GM10248 (cell line): ENCODE results near the gene MMP17.
"Not testable (repeated sequence)": the region's sequence is repeated elsewhere in the genome, so short reads cannot be mapped to it uniquely, and the experiment has no call there.

Source experiments
- CTCF ChIA-PET: fragments of 300-600 bp; sonication (Branson Sonifier 250); formaldehyde crosslinking; extraction: SDS; loops from one replicate; lab custom pipeline; 2021; ENCODE audit warnings: antibody characterized with exemption; lab: Yijun Ruan, JAX
- POLR2A ChIA-PET: fragments of 350-650 bp; sonication (Branson Sonifier 250); formaldehyde crosslinking; extraction: SDS; loops from one replicate; lab custom pipeline; 2020; ENCODE audit warnings: antibody characterized with exemption; lab: Yijun Ruan, JAX
- DNase-seq: peaks from one replicate; pipeline ENCODE4 v3.0.0; 2012; ENCODE audit errors: extremely low spot score
- TF ChIP-seq, protein P1 (sequence below): IDR thresholded peaks from 2 replicates; pipeline ENCODE4 v1.5.1; 2012; ENCODE audit warnings: mild to moderate bottlenecking, low read depth; ENCODE audit errors: extremely low read depth, missing control alignments, control extremely low read depth

The MMP17 gene

DNA sequence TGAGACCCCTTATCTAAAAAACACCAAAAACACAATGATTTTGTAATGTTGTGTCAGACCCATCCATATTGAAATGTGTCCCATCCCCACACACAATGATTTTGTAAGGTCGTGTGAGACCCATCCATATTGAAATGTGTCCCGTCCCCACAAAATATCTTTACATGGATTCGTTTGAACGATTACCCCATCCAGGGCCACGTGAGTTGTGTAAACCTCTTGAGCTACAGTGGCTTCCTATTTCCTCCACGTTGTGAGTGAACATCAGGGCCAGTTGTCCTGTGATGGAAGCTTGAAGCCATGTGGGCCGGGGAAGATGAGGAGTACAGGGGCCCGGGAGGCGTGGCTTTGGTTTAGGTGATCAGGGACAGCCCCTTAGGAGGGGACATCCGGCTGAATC lies 39.3 kb downstream of the MMP17 start:
- ChIA-PET CTCF (no interaction called here), POLR2A (no interaction called here)
- TF ChIP-seq, protein P1, sequence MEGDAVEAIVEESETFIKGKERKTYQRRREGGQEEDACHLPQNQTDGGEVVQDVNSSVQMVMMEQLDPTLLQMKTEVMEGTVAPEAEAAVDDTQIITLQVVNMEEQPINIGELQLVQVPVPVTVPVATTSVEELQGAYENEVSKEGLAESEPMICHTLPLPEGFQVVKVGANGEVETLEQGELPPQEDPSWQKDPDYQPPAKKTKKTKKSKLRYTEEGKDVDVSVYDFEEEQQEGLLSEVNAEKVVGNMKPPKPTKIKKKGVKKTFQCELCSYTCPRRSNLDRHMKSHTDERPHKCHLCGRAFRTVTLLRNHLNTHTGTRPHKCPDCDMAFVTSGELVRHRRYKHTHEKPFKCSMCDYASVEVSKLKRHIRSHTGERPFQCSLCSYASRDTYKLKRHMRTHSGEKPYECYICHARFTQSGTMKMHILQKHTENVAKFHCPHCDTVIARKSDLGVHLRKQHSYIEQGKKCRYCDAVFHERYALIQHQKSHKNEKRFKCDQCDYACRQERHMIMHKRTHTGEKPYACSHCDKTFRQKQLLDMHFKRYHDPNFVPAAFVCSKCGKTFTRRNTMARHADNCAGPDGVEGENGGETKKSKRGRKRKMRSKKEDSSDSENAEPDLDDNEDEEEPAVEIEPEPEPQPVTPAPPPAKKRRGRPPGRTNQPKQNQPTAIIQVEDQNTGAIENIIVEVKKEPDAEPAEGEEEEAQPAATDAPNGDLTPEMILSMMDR = no peak
- no peak for DNase-seq

DNA sequence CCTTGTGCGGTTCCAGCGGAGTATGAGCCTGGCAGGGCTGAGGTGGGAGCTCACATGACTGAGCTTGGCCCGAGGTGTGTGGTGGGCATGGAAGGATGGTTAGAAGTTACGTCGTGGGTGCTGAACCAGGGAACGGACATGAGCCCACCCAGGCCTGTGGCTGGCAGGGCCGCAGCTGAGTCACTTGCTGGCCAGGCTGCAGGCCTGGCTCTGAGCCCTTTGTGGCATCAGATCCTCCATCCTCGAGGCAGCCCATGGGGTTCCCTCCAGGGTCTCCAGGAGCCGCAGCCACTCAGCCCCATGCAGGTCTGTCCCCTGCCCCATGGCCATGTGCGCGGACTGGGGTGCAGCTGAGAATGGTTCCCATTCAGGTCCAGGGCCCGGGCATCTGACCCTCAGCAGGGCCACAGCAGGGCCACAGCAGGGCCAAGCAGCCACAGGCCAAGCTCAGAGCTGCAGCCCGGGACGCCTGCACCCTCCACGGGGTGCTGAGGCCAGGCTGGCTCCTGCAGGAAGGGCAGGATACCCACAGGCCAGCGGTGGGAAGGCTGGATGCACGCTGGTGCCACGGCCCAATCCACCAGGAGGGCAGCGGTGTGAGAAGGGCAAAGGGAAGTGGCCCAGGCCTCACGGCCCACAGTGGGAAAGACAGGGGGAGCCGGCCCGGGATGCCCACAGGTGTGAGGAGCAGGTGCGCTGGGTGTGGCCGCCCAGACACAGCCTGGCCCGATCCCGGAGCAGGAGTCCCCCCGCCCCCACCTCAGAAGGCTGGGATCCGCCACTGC lies 39.9 kb downstream of the MMP17 start:
- DNase-seq = no peak
- CTCF ChIA-PET = no interaction called here
- TF ChIP-seq, protein P1 = no peak
- POLR2A ChIA-PET = no interaction called here

DNA sequence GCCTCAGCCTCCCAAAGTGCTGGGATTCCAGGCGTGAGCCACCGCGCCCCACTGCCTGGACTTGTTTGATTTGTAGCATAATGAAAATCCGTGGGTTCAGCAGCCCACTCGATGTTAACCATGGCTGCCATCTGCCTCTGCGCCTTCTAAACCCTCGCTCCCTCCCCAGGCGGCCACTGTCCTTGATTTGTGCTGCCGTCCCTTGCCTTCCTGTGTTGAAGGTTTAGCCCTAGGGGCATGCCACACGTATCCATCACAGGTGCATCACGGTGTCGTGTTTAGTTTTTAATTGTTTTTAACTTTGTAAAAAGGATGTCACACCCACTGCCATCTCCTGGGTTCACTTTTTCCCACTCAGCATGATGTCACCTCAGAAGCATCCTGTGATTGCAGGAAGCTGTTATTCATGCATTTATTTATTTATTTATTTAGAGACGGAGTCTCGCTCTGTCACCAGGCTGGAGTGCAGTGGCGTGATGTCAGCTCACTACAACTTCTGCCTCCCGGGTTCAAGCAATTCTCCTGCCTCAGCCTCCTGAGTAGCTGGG lies 41.8 kb downstream of the MMP17 start:
- TF ChIP-seq, protein P1 = no peak
- DNase-seq = no peak
- POLR2A ChIA-PET = no interaction called here
- CTCF ChIA-PET = no interaction called here

DNA sequence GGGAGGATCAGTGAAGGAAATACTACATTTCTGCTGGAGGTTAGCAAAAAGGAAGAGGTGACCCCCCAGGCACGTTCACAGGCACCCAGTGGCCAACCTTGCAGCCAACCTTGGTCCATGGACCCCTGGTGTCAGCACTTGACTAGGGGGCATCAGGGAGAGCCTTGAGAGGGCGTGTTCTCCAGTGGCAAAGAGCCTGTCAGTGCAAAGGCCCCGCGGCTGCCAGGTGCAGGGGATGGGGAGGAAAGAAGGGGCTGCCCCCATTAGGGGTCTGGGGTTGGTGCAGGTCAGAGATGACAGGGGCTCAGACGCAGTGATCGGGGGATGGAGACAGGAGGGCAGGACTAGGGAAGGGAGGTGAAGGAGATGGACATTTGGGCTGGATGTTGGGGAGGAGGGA lies 43.5 kb downstream of the MMP17 start:
- POLR2A ChIA-PET = no interaction called here
- peak; percentile 10 for DNase-seq
- TF ChIP-seq, protein P1 = no peak
- CTCF ChIA-PET = no interaction called here

DNA sequence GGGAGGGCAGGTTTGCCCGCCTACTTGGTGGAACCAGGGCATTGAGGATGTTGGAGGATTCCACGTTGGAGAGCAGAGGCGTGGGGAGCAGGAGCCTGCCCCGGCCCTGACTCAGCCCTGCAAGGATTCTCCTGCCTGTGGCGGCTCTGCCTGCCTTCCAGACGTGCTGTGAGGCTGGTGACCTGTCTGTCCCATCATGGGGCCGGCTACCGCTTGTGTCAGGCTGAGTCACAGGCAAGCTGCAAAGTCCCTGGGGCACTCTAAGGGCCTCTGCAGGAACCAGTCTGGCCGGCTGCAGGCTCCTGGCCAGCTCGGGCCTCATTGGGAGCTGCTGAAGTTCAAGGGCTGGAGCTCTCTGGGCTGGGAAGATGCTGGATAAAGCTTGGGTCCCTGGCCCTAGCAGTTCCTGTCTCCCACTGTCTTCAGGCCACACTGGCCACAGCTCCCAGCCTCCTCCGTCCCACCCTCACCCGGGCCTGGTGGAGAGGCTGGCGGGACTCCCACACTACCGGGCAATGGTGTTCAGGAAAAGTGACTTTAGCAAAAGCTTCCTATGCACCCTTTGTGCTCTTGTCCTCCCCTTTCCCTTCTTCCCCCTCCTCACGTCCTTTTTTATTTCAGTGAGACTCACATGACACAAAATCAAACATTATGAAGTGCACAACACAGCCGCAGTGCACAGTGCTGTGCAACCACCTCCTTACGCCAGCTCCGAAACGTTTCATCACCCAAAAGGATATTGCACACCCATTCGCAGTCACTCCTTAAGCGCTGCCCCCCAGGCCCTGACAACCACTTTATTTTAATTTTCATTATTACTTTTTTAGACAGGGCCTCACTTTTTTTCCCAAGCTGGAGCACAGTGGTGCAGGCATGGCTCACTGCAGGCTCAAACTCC lies 44.2 kb downstream of the MMP17 start:
- DNase-seq = peak; percentile 12
- POLR2A ChIA-PET = no interaction called here
- CTCF ChIA-PET = no interaction called here
- TF ChIP-seq, protein P1 = no peak

DNA sequence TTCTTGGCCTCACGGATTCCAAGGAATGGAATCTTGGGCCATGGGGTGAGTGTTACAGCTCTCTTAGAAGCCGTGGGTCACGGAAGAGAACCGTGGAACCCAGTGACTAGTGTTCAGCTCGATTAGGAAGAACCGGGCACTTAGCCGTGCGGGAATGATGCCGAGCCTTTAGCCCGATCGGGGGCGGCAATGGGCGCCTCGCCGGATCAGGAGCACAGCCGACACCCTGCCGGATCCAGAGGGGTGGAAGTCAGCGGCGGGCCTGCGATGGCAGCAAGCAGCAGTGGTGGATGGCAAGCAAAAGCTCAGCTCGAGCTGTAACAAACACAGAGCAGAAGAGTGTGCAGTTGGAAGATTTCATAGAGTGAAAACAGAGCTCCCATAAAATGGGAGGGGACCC lies 45.1 kb downstream of the MMP17 start:
- POLR2A ChIA-PET = no interaction called here
- TF ChIP-seq, protein P1 = no peak
- CTCF ChIA-PET = no interaction called here
- DNase-seq = no peak

DNA sequence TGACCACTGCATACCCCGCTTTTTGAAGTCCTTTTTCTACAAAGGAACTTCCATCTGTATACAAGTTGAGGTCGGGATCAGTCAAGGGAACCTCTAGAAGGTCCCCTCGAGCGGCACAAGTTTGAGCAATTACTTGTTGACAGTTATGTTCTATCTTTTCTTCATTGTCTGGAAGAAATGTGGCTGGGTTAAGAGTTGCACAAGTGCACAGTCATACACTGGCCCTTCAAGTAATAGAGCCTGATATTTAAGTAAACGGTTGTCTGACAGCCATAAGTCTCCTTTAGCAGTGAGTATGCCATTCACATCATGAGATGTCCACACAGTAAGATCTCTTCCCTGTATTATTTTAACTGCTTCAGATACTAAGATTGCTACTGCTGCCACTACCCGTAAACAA lies 46.8 kb downstream of the MMP17 start:
- CTCF ChIA-PET, DNase-seq, POLR2A ChIA-PET: not testable (repeated sequence)

DNA sequence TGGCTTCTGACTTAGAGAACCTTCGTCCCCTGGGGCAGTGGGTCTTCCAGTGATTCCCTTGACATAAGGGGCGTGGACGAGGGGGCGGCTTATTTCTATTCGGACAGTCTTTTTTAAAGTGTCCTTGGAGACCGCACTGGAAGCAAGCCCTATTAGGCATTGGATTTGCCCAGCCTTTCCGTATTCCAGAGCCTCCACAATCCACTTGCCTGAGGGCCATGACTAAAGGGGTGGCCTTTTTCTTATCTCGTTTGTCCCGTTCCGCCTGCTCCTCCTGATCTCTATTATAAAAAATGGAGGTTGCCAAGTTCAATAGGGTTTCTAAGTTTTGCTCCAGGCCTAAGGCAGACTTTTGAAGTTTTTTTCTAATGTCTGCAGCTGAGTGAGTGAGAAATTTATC lies 49.0 kb downstream of the MMP17 start:
- DNase-seq, POLR2A ChIA-PET, CTCF ChIA-PET: not testable (repeated sequence)

DNA sequence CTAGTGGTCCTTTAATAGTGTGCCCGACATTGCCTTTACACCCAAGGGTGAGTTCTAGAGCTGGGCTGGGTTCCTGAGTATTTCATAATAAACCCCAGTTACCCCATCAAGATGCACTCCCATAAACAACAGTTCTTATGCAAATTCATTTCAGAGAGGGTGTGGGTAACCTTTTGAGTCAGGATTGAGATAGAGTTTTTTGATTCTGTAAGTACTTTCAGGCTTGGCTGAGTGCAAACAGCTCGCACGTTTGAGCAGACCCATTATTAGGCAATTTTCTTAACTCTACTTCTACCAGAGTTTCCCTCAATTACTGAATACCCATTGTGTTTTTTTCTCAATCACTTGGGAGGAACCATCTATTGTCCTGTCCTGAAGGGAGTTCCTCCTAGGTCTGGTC lies 50.2 kb downstream of the MMP17 start:
- POLR2A ChIA-PET, CTCF ChIA-PET, DNase-seq: not testable (repeated sequence)
